GM12872 (cell line): Measurements from ENCODE around the gene CDC45.

Source experiments
- TF ChIP-seq, protein P1 (sequence below): IDR thresholded peaks from 3 replicates; pipeline ENCODE4 v1.5.1; 2011; ENCODE audit warnings: low read depth, mild to moderate bottlenecking, low read length, moderate library complexity; ENCODE audit not compliant: insufficient read depth

The CDC45 gene

DNA sequence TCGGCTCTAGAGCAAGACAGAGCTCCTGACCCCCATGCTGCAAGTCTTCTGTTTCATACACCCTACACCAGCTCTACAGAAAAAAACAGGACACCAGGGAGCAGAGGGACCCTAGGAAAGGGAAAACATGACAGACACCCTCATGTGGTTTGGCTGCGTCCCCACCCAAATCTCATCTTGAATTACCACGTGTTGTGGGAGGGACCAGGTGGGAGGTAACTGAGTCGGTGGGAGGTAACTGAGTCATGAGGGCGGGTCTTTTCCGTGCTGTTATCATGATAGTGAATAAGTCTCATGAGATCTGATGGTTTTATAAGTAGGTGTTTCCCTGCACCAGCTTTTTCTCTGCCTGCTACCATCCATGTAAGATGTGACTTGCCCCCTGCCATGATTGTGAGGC lies 25.6 kb upstream of the CDC45 start:
- TF ChIP-seq, protein P1, sequence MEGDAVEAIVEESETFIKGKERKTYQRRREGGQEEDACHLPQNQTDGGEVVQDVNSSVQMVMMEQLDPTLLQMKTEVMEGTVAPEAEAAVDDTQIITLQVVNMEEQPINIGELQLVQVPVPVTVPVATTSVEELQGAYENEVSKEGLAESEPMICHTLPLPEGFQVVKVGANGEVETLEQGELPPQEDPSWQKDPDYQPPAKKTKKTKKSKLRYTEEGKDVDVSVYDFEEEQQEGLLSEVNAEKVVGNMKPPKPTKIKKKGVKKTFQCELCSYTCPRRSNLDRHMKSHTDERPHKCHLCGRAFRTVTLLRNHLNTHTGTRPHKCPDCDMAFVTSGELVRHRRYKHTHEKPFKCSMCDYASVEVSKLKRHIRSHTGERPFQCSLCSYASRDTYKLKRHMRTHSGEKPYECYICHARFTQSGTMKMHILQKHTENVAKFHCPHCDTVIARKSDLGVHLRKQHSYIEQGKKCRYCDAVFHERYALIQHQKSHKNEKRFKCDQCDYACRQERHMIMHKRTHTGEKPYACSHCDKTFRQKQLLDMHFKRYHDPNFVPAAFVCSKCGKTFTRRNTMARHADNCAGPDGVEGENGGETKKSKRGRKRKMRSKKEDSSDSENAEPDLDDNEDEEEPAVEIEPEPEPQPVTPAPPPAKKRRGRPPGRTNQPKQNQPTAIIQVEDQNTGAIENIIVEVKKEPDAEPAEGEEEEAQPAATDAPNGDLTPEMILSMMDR: no peak

DNA sequence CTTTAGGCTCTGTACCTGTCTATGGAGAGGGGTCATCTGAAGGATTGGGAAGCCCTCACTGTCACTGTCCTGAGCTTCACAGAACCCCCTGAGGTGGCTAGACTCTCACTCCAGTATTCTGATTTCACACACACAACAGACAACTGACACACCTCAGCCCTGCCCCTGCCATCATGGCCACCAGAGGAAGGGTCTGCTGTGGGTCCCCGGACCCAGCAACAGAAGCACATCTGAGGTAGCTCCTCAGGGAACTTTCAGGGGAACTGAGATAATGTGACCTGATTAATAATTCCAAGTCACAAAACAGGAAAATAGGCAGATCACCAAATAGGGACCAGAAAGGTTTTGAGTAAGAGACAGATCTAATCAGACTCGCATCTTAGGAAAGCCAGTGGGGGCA lies 24.7 kb upstream of the CDC45 start:
- TF ChIP-seq, protein P1: no peak

DNA sequence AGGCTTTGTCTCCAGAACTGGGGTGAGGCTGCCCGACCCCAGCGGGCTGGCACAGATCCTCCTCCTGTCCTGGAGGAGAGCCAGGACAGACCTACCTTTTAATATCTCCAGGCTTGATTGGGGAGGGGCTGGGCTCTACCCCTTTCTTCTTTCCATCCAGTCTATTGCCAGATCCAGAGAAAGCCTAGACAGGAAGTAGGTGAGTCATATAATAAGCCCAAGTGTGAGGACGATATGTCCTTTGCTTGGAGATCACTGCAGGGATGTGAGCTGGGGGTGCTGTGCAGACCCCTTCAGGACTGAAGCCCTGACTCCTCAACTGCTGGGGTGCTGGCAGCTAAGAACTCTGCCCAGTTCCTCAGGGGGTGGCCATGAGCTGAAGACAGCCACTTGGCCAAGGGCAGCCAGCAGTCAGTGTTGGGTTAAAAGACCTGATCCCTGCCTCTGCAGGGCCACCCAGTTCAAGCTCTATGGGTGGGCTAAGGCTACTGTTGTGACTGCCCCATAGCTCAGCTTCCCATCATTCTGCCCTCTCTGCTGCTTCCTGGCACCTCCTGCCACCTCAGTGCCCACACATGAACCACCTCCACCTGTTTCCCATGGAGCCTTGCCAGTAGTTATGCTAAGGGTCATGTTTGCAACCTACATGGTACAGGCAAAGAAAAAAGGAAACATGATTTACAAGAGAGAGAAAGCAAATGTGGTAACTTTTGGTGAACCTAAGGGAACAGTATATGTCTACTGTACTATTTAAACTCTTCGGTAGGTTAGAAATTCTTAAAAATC lies 23.9 kb upstream of the CDC45 start:
- TF ChIP-seq, protein P1: no peak

DNA sequence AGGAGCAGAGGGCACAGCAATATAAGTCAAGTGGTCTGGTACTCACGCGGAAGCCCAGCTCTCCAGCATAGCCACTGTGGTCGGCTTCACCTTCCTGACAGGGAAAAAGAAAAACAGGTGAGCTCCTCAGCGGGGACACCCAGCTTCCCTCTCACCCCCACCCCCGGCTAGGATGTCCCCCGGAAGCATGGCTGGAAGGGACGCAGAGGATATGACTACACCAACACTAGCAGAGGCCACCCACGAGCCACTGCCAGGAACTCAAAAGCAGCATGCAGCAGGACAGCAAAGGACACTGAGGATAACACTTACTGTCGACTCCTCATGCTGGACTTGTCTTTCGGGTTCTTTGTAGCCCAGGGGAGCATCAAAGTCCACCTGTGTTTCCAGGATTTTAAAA lies 23.2 kb upstream of the CDC45 start:
- TF ChIP-seq, protein P1: no peak

DNA sequence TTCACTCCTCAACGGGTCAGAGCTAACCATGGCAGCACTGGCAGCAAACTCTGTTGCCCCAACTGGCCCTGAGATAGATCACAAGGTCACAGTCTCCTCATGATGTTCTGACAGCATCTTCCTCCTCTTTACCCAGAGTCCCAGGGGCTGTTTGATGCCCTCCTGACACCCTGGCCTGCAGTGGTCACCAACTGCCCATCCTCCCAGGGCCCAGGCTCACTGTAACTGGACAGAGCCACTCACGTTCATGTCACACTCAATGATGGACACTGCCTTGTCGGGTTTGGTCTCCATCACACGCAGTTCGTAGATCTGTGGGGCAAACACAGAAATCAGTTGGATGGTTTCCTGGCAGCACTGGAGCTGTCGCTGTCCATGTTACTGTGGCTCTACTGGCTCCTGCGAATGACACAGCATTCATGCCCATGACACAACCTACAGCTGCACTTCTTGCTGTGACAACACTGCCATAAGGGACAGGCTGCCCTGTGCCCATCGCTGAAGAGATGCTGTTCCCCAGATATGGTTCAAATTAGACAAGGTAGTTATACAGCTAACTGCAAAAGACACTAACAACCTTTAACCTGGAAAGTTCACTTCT lies 21.8 kb upstream of the CDC45 start:
- TF ChIP-seq, protein P1: no peak

DNA sequence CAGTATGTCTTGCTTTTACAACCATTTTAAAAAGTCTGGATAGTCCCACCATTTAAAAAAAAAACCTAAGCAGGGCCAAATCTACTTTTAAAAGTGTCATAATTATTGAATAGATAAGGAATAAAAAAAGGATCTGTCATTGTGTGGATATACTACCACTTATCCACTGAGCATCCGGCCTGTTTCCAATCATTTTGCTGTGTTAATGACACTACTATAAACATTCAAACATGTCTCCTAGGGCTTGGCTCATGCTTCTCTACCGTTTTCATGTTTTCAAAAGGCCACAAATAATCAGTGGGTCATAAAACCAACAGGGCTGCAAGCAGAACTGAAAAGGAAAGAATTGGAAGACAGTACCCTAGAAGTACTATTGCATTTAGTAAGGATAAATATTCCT lies 19.7 kb upstream of the CDC45 start:
- TF ChIP-seq, protein P1: no peak

DNA sequence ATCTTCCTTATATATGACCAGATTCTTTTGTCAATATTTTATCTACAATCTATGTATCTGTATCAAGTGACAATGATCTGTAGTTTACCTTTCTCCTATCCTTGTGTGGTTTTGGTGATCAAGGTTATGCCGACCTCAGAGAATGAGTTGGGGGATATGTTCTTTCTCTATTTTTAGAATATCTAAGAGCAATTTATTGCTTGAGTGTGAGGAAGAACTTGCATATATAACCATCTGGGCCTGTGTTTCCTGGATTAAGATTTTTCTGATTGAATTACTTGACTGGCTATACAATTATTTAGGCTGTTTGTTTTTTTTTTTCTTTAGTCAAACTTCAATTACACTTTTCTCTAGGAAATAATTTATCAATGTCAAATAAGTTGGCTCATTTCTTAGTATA lies 18.2 kb upstream of the CDC45 start:
- TF ChIP-seq, protein P1: no peak
